Mucosa of rectum (tissue), 2 donors: Measurements from ENCODE around the gene VCX3B.
"Not testable (repeated sequence)": the region's sequence is repeated elsewhere in the genome, so short reads cannot be mapped to it uniquely, and the experiment has no call there.

ENCODE experiments used
- H3K27ac ChIP-seq, 2 donors: one replicate each; pipeline ENCODE4 v1.7.0; 2013; ENCODE audit warnings: inconsistent platforms in 2 of 2, low read depth in 2 of 2, low read length in 2 of 2
- H3K27me3 ChIP-seq, 2 donors: one replicate each; pipeline ENCODE4 v1.7.0; 2013; ENCODE audit warnings: low read length in 2 of 2; ENCODE audit not compliant: control insufficient read depth in 2 of 2, insufficient read depth in 2 of 2
- H3K36me3 ChIP-seq, 2 donors: one replicate each; pipeline ENCODE4 v1.7.0; 2013; ENCODE audit warnings: low read length in 2 of 2; ENCODE audit not compliant: control insufficient read depth in 2 of 2, insufficient read depth in 2 of 2
- H3K4me1 ChIP-seq, 2 donors: one replicate each; pipeline ENCODE4 v1.7.0; 2013; ENCODE audit warnings: low read length in 2 of 2, mild to moderate bottlenecking in 1 of 2; ENCODE audit not compliant: control insufficient read depth in 2 of 2, insufficient read depth in 2 of 2
- H3K4me3 ChIP-seq, 2 donors: one replicate each; pipeline ENCODE4 v1.7.0; 2013; ENCODE audit warnings: low read length in 2 of 2
- H3K9ac ChIP-seq, 2 donors: one replicate each; pipeline ENCODE4 v1.7.0; 2013; ENCODE audit warnings: low read length in 2 of 2, low read depth in 1 of 2, mild to moderate bottlenecking in 1 of 2
- H3K9me3 ChIP-seq, 2 donors: one replicate each; pipeline ENCODE4 v1.7.0; 2013; ENCODE audit warnings: low read length in 2 of 2; ENCODE audit not compliant: control insufficient read depth in 2 of 2
- donor health status: healthy.
- donor health status: Normal muscosa, but diverticular disease.

Gene VCX3B

GRCh38 chrX:8455557-8455956 lies 9.1 kb upstream of the VCX3B start:
- H3K9me3 ChIP-seq = no peaks in the 10 kb centered on the region
- H3K9ac ChIP-seq = no peak overlapping the region
- no peaks in the 10 kb centered on the region for H3K36me3 ChIP-seq
- no peak overlapping the region for H3K27ac ChIP-seq
- H3K4me1 ChIP-seq = no peaks in the 10 kb centered on the region
- H3K4me3 ChIP-seq = no peak overlapping the region
- no peaks in the 10 kb centered on the region for H3K27me3 ChIP-seq

- Histone ChIP-seq H3K9ac (no peak overlapping the region), H3K4me1 (no peaks in the 10 kb centered on the region), H3K27ac (no peak overlapping the region), H3K4me3 (no peak overlapping the region), H3K27me3 (no peaks in the 10 kb centered on the region), H3K9me3 (no peaks in the 10 kb centered on the region), H3K36me3 (no peaks in the 10 kb centered on the region)
Measured at GRCh38 chrX:8462488-8462887, 2.1 kb upstream of the VCX3B start.

- Histone ChIP-seq H3K9ac (no peak overlapping the region), H3K27me3 (no peaks in the 10 kb centered on the region), H3K36me3 (no peaks in the 10 kb centered on the region), H3K9me3 (no peaks in the 10 kb centered on the region), H3K4me1 (no peaks in the 10 kb centered on the region), H3K4me3 (no peak overlapping the region), H3K27ac (no peak overlapping the region)
Measured at GRCh38 chrX:8484360-8484949, 19.8 kb downstream of the VCX3B start.

- H3K36me3 ChIP-seq, H3K27ac ChIP-seq, H3K4me1 ChIP-seq, H3K9me3 ChIP-seq, H3K9ac ChIP-seq, H3K4me3 ChIP-seq, H3K27me3 ChIP-seq: not testable (repeated sequence)
Measured at GRCh38 chrX:8495036-8495435, 30.4 kb downstream of the VCX3B start.

- Histone ChIP-seq H3K36me3 (no peaks in the 10 kb centered on the region), H3K27ac (no peak overlapping the region), H3K9me3 (no peaks in the 10 kb centered on the region), H3K9ac (no peak overlapping the region), H3K4me3 (no peak overlapping the region), H3K4me1 (no peaks in the 10 kb centered on the region), H3K27me3 (no peaks in the 10 kb centered on the region)
Measured at GRCh38 chrX:8500203-8500602, 35.6 kb downstream of the VCX3B start.

- H3K4me1 ChIP-seq, H3K4me3 ChIP-seq, H3K9me3 ChIP-seq, H3K36me3 ChIP-seq, H3K27ac ChIP-seq, H3K9ac ChIP-seq, H3K27me3 ChIP-seq: not testable (repeated sequence)
Measured at GRCh38 chrX:8502101-8502500, 37.5 kb downstream of the VCX3B start.

- Histone ChIP-seq H3K9ac (no peak overlapping the region), H3K27ac (no peak overlapping the region), H3K4me3 (no peak overlapping the region), H3K36me3 (no peaks in the 10 kb centered on the region), H3K9me3 (no peaks in the 10 kb centered on the region), H3K27me3 (no peaks in the 10 kb centered on the region), H3K4me1 (no peaks in the 10 kb centered on the region)
Measured at GRCh38 chrX:8504451-8504850, 39.8 kb downstream of the VCX3B start.
